OCI-LY1 (cell line): ENCODE measurements around the gene NSD1.

Source experiments
- EZH2 ChIP-seq: fragments of 200-600 bp; sonication (generic), shearing (Covaris generic); IDR thresholded peaks from 2 replicates; pipeline ENCODE4 v1.8.0; 2017; ENCODE audit warnings: borderline replicate concordance, mixed run types, mild to moderate bottlenecking, antibody characterized with exemption, low read length, moderate library complexity, mixed read lengths
- TF ChIP-seq, protein P1 (sequence below): fragments of 200-600 bp; sonication (generic), shearing (Covaris generic); IDR thresholded peaks from 2 replicates; pipeline ENCODE4 v1.5.1; 2017; ENCODE audit warnings: mild to moderate bottlenecking, antibody characterized with exemption, low read length, moderate library complexity, mixed read lengths

DNA sequence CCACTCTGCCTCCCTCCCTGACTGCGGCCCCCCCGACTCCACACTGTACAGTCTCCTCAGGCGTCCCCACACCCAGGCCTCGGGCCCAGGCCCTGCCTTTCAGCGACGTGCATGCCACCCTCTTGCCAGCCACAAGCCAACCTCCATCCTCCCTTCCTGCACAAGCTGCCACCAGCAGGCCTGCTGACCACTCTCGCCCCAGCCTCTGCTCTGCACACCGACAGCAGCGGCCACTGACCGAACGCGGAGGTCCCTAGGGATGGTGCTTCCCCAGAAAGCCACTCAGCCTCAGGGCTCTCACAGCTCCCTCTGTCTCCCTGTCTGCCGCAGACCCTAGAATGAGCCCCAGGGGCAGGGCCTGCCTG, 199.3 kb downstream of the NSD1 start:
- no peak for TF ChIP-seq EZH2
- TF ChIP-seq, protein P1, sequence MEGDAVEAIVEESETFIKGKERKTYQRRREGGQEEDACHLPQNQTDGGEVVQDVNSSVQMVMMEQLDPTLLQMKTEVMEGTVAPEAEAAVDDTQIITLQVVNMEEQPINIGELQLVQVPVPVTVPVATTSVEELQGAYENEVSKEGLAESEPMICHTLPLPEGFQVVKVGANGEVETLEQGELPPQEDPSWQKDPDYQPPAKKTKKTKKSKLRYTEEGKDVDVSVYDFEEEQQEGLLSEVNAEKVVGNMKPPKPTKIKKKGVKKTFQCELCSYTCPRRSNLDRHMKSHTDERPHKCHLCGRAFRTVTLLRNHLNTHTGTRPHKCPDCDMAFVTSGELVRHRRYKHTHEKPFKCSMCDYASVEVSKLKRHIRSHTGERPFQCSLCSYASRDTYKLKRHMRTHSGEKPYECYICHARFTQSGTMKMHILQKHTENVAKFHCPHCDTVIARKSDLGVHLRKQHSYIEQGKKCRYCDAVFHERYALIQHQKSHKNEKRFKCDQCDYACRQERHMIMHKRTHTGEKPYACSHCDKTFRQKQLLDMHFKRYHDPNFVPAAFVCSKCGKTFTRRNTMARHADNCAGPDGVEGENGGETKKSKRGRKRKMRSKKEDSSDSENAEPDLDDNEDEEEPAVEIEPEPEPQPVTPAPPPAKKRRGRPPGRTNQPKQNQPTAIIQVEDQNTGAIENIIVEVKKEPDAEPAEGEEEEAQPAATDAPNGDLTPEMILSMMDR: no peak
